MM.1S (cell line): ENCODE data around the gene GRID2IP.

Experiments used
- EZH2 ChIP-seq: fragments of 300-600 bp; sonication (generic); optimal IDR thresholded peaks from 2 replicates; pipeline ENCODE3; 2017; ENCODE audit warnings: low read depth, mild to moderate bottlenecking, antibody characterized with exemption, low read length, mixed read lengths
- EZH2phosphoT487 ChIP-seq: fragments of 300-600 bp; sonication (generic); IDR thresholded peaks from 2 replicates; pipeline ENCODE4 v1.6.1; 2018; ENCODE audit warnings: antibody characterized with exemption, low read length
- TF ChIP-seq, protein P1 (sequence below): fragments of 300-600 bp; sonication (generic); IDR thresholded peaks from 2 replicates; pipeline ENCODE4 v1.5.1; 2016; ENCODE audit warnings: antibody characterized with exemption, low read length, mixed read lengths

DNA sequence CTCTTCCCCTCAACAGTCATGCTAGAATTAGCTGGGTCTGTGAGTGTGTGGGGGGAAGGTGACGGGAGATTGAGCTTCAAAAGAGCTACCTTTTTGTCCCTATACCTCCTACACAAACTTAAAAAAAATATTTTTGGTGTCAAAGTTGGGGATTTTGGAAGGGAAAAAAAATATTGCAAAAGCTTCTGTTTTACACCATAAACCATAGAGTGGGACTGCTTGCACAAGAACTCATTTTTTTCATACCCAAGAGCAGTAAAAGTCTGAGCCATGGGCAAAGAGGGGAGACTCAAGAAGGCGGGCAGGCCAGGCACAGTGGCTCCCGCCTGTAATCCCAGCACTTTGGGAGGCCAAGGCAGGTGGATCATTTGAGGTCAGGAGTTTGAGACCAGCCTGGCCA, 16.6 kb upstream of the GRID2IP start:
- no peak for TF ChIP-seq EZH2
- TF ChIP-seq, protein P1, sequence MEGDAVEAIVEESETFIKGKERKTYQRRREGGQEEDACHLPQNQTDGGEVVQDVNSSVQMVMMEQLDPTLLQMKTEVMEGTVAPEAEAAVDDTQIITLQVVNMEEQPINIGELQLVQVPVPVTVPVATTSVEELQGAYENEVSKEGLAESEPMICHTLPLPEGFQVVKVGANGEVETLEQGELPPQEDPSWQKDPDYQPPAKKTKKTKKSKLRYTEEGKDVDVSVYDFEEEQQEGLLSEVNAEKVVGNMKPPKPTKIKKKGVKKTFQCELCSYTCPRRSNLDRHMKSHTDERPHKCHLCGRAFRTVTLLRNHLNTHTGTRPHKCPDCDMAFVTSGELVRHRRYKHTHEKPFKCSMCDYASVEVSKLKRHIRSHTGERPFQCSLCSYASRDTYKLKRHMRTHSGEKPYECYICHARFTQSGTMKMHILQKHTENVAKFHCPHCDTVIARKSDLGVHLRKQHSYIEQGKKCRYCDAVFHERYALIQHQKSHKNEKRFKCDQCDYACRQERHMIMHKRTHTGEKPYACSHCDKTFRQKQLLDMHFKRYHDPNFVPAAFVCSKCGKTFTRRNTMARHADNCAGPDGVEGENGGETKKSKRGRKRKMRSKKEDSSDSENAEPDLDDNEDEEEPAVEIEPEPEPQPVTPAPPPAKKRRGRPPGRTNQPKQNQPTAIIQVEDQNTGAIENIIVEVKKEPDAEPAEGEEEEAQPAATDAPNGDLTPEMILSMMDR = no peak
- TF ChIP-seq EZH2phosphoT487 = no peak
